ENCODE results near the gene STARD3NL.
"Not testable (repeated sequence)": the region's sequence is repeated elsewhere in the genome, so short reads cannot be mapped to it uniquely, and the experiment has no call there.

DNA sequence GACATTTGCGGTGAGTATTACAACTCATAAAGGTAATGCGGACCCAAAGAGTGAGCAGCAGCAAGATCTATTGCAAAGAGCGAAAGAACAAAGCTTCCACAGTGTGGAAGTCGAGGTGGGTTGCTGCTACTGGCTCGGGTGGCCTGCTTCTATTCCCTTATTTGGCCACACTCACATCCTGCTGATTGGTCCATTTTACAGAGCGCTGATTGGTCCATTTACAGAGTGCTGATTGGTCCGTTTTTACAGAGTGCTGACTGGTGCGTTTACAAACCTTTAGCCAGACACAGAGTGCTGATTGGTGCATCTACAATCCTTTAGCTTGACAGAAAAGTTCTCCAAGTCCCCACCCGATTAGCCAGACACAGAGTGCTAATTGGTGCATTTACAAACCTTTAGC, 2.5 kb upstream of the STARD3NL start:
- not testable (repeated sequence) for TF ChIP-seq YY1 (IDR thresholded peaks at IDR 0.05; ENCODE audit: insufficient read depth, insufficient read length); ZNF274 (IDR thresholded peaks at IDR 0.05; ENCODE audit: low read depth, low read length)
